GM12878 (cell line): Measurements from ENCODE around the gene VIPR1. TPM values are rescaled to one million over a fixed set of nuclear protein-coding genes. Genes with fewer than 3 reads are reported as not detected.

Experiments
- ATAC-seq: fragments of 200-7000 bp; cut with Tn5 transposase; 3 replicates; pipeline ENCODE4 v1.9.1; 2020; ENCODE audit warnings: mild to moderate bottlenecking, moderate library complexity
- BruUV-seq: library from RNA; stranded (reverse); fragments of 400-500 nt; replicated peaks from 2 replicates; lab custom pipeline; 2021; lab: Mats Ljungman, UMichigan
- CTCF ChIA-PET: fragments of 300-600 bp; sonication (Branson Sonifier 250); formaldehyde crosslinking; extraction: SDS; loops from one replicate; lab custom pipeline; 2021; ENCODE audit warnings: inconsistent platforms; lab: Yijun Ruan, JAX
- POLR2A ChIA-PET: fragments of 350-600 bp; formaldehyde crosslinking; extraction: SDS; loops from one replicate; lab custom pipeline; 2021; ENCODE audit warnings: inconsistent platforms; lab: Charles Lee
- RAD21 ChIA-PET: fragments of 300-600 bp; sonication (Branson Sonifier 250); formaldehyde crosslinking; loops from one replicate; lab custom pipeline; 2023; ENCODE audit warnings: antibody characterized with exemption; ENCODE audit not compliant: unreplicated experiment; lab: Charles Lee
- SMC1A ChIA-PET: fragments of 300-600 bp; sonication (Branson Sonifier 250); formaldehyde crosslinking; loops from one replicate; lab custom pipeline; 2023; ENCODE audit not compliant: unreplicated experiment, uncharacterized antibody; lab: Charles Lee
- DNase-seq: peaks from one replicate; pipeline ENCODE4 v3.0.0-alpha.2; 2011; ENCODE audit warnings: low read depth, low spot score
- FAIRE-seq: peaks from 3 replicates; lab custom pipeline; 2011; peaks lifted over from hg19 to GRCh38; lab: Jason Lieb, UNC
- H2AFZ ChIP-seq: 2 replicates; pipeline ENCODE4 v1.6.0; 2011; ENCODE audit warnings: low read depth, low read length, control low read depth; ENCODE audit not compliant: control insufficient read depth
- H3K27ac ChIP-seq: 2 replicates; pipeline ENCODE4 v1.5.1; 2011; ENCODE audit warnings: control low read depth; ENCODE audit not compliant: control insufficient read depth, insufficient read depth
- H3K27me3 ChIP-seq, 2 experiments: replicated peaks in 1 of 2; 2 replicates each; pipeline versions ENCODE4 v1.6.0 to v1.6.1; 2011; ENCODE audit warnings: low read length in 1 of 2; ENCODE audit not compliant: control insufficient read depth in 2 of 2, insufficient read depth in 2 of 2
- H3K36me3 ChIP-seq, 2 experiments: 2 replicates each; pipeline ENCODE4 v1.5.1; 2011; ENCODE audit warnings: low read length in 1 of 2; ENCODE audit not compliant: control insufficient read depth in 2 of 2, insufficient read depth in 2 of 2
- H3K4me1 ChIP-seq: 2 replicates; pipeline ENCODE4 v1.6.1; 2011; ENCODE audit warnings: mild to moderate bottlenecking, low read length, moderate library complexity, mixed read lengths; ENCODE audit not compliant: control insufficient read depth, insufficient read depth
- H3K4me2 ChIP-seq: 2 replicates; pipeline ENCODE4 v1.6.0; 2011; ENCODE audit warnings: control low read depth; ENCODE audit not compliant: control insufficient read depth, insufficient read depth
- H3K4me3 ChIP-seq: fragments of 200-600 bp; sonication (generic); 2 replicates; pipeline ENCODE4 v1.5.1; 2016
- H3K79me2 ChIP-seq: 2 replicates; pipeline ENCODE4 v1.6.0; 2011; ENCODE audit warnings: low read length; ENCODE audit not compliant: control insufficient read depth, insufficient read depth
- H3K9ac ChIP-seq: 2 replicates; pipeline ENCODE4 v1.8.0; 2011; ENCODE audit warnings: low read length, control low read depth, mixed read lengths; ENCODE audit not compliant: control insufficient read depth, insufficient read depth
- H3K9me3 ChIP-seq: replicated peaks from 3 replicates; pipeline ENCODE4 v1.5.1; 2011; ENCODE audit warnings: mild to moderate bottlenecking, low read length; ENCODE audit not compliant: control insufficient read depth, insufficient read depth
- H4K20me1 ChIP-seq: 2 replicates; pipeline ENCODE4 v1.6.0; 2011; ENCODE audit not compliant: control insufficient read depth, insufficient read depth
- CHD2 ChIP-seq: IDR thresholded peaks from 2 replicates; pipeline ENCODE4 v1.6.1; 2011; ENCODE audit warnings: low read depth, low read length, improper control_type of control experiment, borderline replicate concordance
- DPF2 ChIP-seq: fragments of 450-650 bp; IDR thresholded peaks from 2 replicates; pipeline ENCODE4 v1.6.1; 2017; ENCODE audit warnings: mild to moderate bottlenecking
- LARP7 ChIP-seq: fragments of 450-650 bp; IDR thresholded peaks from 2 replicates; pipeline ENCODE4 v1.6.1; 2017; ENCODE audit warnings: mild to moderate bottlenecking
- MTA2 ChIP-seq: fragments of 450-650 bp; IDR thresholded peaks from 2 replicates; pipeline ENCODE4 v1.6.1; 2016; ENCODE audit warnings: low read depth, mild to moderate bottlenecking, moderate library complexity
- POLR2AphosphoS2 ChIP-seq: IDR thresholded peaks from 2 replicates; pipeline ENCODE4 v1.6.1; 2011; ENCODE audit warnings: low read depth, mild to moderate bottlenecking, low read length, improper control_type of control experiment, moderate library complexity
- SRF ChIP-seq, 2 experiments: IDR thresholded peaks; 2 replicates each; pipeline ENCODE4 v1.6.1; 2011; ENCODE audit warnings: low read depth in 2 of 2, low read length in 2 of 2, mild to moderate bottlenecking in 1 of 2, moderate library complexity in 1 of 2
- ZBED1 ChIP-seq: IDR thresholded peaks from 2 replicates; pipeline ENCODE4 v1.6.1; 2016; ENCODE audit warnings: borderline replicate concordance
- in situ Hi-C: fragments of 300-500 bp; cut with MboI; formaldehyde crosslinking; loops from 9 replicates; pipeline ENCODE4 v1.14.3; 2018; ENCODE audit warnings: mixed read lengths
- intact Hi-C: fragments of 100-400 bp; cut with micrococcal nuclease; formaldehyde crosslinking; loops from one replicate; pipeline ENCODE4 v1.14.2; 2022; ENCODE audit not compliant: unreplicated experiment
- polyA plus RNA-seq, 11 experiments: library from polyadenylated mRNA; depleted of rRNA in 4 of 11; unstranded in 6 of 11; stranded (reverse) in 5 of 11; fragments of >200 nt; fragmentation: Nextera tagmentation in 4 of 11; fragmentation: Illumina TruSeq in 1 of 11; extraction: Ambion mirVana in 4 of 11; extraction: Trizol in 1 of 11; gene quantifications; 1 replicate in 1 of 11; 2 replicates in 10 of 11; pipeline versions ENCODE4 v1.2.1 to v1.2.3, GENCODE V29; 2011 to 2016; ENCODE audit warnings: inconsistent platforms in 2 of 11, missing spikeins in 2 of 11, low read depth in 1 of 11
- total RNA-seq, 4 experiments: library from RNA; depleted of rRNA in 3 of 4; stranded (reverse); fragments of >200 nt in 3 of 4; fragmentation: Illumina TruSeq in 1 of 4; extraction: Trizol in 1 of 4; gene quantifications; 2 replicates each; pipeline versions ENCODE4 v1.2.1 to v1.2.3, GENCODE V29; 2013 to 2021
- TF ChIP-seq, protein P1 (sequence below), 3 experiments: IDR thresholded peaks in 2 of 3; conservative IDR thresholded peaks in 1 of 3; 2 replicates each; pipeline ENCODE4 v1.5.1; 2011; ENCODE audit warnings: low read depth in 3 of 3, low read length in 3 of 3, mild to moderate bottlenecking in 3 of 3, control low read depth in 2 of 3, moderate library complexity in 2 of 3, inconsistent platforms in 1 of 3, mixed read lengths in 1 of 3; ENCODE audit not compliant: control insufficient read depth in 2 of 3, insufficient read depth in 1 of 3; ENCODE audit errors: extremely low read depth in 1 of 3
- TF ChIP-seq, protein P2 (sequence below): fragments of 450-650 bp; IDR thresholded peaks from 2 replicates; pipeline ENCODE4 v1.6.1; 2017; ENCODE audit warnings: mild to moderate bottlenecking, moderate library complexity
- TF ChIP-seq, protein P3 (sequence below): fragments of 450-650 bp; IDR thresholded peaks from 2 replicates; pipeline ENCODE4 v1.6.1; 2017; ENCODE audit warnings: antibody characterized with exemption, mild to moderate bottlenecking, moderate library complexity

The VIPR1 gene
- total and polyA plus RNA-seq, 10 of the 15 experiments (the other 5 are each of a cell fraction or from before 2014, with no cell fraction given), result 0.03 to 0.28 (median 0.12) TPM; not detected in 6

DNA sequence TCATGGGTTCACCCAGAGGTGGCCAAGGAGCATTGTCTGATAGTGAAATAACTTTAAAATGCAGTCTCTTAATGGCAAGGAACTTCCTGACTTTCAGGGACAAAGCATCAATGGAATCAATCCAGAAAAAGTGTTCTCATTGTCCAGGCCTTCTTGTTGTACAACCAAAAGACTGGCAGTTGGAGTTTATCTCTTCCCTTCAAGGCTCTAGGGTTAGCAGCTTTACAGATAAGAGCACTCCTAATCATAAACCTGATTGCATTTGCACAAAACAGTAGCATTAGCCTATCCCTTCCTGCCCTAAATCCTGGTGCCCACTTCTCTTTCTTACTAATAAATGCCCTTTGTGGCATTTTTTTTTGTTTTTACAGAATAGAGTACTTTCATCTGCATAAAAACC, 43.3 kb upstream of the VIPR1 start:
- intact Hi-C loops (no loop called here), in situ Hi-C loops (no loop called here)
- H3K79me2 ChIP-seq, result no peaks in the 10 kb centered on the region
- H2AFZ ChIP-seq, result no peak overlapping the region
- SMC1A ChIA-PET, result interaction anchor here (0.6 kb wide), 1 partner anchor 206 kb away, joined by 3 read pairs; no protein-coding TSS in a partner anchor
- TF ChIP-seq LARP7 (no peak), POLR2AphosphoS2 (no peak), CHD2 (no peak), DPF2 (no peak), MTA2 (no peak), SRF (IDR thresholded peaks at IDR 0.05; ENCODE audit: low read depth in 2 of 2, low read length in 2 of 2) (no peak), ZBED1 (no peak)
- TF ChIP-seq, protein P1, sequence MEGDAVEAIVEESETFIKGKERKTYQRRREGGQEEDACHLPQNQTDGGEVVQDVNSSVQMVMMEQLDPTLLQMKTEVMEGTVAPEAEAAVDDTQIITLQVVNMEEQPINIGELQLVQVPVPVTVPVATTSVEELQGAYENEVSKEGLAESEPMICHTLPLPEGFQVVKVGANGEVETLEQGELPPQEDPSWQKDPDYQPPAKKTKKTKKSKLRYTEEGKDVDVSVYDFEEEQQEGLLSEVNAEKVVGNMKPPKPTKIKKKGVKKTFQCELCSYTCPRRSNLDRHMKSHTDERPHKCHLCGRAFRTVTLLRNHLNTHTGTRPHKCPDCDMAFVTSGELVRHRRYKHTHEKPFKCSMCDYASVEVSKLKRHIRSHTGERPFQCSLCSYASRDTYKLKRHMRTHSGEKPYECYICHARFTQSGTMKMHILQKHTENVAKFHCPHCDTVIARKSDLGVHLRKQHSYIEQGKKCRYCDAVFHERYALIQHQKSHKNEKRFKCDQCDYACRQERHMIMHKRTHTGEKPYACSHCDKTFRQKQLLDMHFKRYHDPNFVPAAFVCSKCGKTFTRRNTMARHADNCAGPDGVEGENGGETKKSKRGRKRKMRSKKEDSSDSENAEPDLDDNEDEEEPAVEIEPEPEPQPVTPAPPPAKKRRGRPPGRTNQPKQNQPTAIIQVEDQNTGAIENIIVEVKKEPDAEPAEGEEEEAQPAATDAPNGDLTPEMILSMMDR (IDR thresholded peaks at IDR 0.05 in 2 of 3, conservative IDR thresholded peaks at IDR 0.05 in 1 of 3; ENCODE audit: control insufficient read depth in 2 of 3, extremely low read depth in 1 of 3, insufficient read depth in 1 of 3, low read depth in 3 of 3, low read length in 3 of 3), result no peak
- TF ChIP-seq, protein P2, sequence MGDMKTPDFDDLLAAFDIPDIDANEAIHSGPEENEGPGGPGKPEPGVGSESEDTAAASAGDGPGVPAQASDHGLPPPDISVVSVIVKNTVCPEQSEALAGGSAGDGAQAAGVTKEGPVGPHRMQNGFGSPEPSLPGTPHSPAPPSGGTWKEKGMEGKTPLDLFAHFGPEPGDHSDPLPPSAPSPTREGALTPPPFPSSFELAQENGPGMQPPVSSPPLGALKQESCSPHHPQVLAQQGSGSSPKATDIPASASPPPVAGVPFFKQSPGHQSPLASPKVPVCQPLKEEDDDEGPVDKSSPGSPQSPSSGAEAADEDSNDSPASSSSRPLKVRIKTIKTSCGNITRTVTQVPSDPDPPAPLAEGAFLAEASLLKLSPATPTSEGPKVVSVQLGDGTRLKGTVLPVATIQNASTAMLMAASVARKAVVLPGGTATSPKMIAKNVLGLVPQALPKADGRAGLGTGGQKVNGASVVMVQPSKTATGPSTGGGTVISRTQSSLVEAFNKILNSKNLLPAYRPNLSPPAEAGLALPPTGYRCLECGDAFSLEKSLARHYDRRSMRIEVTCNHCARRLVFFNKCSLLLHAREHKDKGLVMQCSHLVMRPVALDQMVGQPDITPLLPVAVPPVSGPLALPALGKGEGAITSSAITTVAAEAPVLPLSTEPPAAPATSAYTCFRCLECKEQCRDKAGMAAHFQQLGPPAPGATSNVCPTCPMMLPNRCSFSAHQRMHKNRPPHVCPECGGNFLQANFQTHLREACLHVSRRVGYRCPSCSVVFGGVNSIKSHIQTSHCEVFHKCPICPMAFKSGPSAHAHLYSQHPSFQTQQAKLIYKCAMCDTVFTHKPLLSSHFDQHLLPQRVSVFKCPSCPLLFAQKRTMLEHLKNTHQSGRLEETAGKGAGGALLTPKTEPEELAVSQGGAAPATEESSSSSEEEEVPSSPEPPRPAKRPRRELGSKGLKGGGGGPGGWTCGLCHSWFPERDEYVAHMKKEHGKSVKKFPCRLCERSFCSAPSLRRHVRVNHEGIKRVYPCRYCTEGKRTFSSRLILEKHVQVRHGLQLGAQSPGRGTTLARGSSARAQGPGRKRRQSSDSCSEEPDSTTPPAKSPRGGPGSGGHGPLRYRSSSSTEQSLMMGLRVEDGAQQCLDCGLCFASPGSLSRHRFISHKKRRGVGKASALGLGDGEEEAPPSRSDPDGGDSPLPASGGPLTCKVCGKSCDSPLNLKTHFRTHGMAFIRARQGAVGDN, result no peak
- TF ChIP-seq, protein P3, sequence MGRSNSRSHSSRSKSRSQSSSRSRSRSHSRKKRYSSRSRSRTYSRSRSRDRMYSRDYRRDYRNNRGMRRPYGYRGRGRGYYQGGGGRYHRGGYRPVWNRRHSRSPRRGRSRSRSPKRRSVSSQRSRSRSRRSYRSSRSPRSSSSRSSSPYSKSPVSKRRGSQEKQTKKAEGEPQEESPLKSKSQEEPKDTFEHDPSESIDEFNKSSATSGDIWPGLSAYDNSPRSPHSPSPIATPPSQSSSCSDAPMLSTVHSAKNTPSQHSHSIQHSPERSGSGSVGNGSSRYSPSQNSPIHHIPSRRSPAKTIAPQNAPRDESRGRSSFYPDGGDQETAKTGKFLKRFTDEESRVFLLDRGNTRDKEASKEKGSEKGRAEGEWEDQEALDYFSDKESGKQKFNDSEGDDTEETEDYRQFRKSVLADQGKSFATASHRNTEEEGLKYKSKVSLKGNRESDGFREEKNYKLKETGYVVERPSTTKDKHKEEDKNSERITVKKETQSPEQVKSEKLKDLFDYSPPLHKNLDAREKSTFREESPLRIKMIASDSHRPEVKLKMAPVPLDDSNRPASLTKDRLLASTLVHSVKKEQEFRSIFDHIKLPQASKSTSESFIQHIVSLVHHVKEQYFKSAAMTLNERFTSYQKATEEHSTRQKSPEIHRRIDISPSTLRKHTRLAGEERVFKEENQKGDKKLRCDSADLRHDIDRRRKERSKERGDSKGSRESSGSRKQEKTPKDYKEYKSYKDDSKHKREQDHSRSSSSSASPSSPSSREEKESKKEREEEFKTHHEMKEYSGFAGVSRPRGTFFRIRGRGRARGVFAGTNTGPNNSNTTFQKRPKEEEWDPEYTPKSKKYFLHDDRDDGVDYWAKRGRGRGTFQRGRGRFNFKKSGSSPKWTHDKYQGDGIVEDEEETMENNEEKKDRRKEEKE, result no peak
- no peaks in the 10 kb centered on the region for H3K36me3 ChIP-seq
- DNase-seq, result no peak
- H3K4me3 ChIP-seq, result no peak overlapping the region
- no peaks in the 10 kb centered on the region for H3K4me1 ChIP-seq
- RAD21 ChIA-PET, result no interaction called here
- CTCF ChIA-PET, result no interaction called here
- FAIRE-seq, result no peak
- no peak overlapping the region for H3K27ac ChIP-seq
- POLR2A ChIA-PET, result no interaction called here
- H3K27me3 ChIP-seq, result no peaks in the 10 kb centered on the region
- BruUV-seq, result no TSS peak
- ATAC-seq, result no peak
- no peak overlapping the region for H3K9ac ChIP-seq
- no peaks in the 10 kb centered on the region for H3K9me3 ChIP-seq
- no peak overlapping the region for H3K4me2 ChIP-seq
- no peaks in the 10 kb centered on the region for H4K20me1 ChIP-seq
